Uterus (tissue), 2 donors: Measurements from ENCODE around the gene CDKAL1.

Experiments used
- CTCF ChIP-seq, 4 experiments: fragments of 200-600 bp in 2 of 4; fragments of 450-650 bp in 2 of 4; sonication (generic) in 2 of 4; IDR thresholded peaks; one replicate each; pipeline ENCODE4 v1.5.1; 2016 to 2019; ENCODE audit warnings: antibody characterized with exemption in 4 of 4, mild to moderate bottlenecking in 2 of 4, moderate library complexity in 1 of 4
- POLR2A ChIP-seq, 2 donors: fragments of 450-650 bp; IDR thresholded peaks; one replicate each; pipeline ENCODE4 v1.6.1; 2016; ENCODE audit warnings: antibody characterized with exemption in 2 of 2, mild to moderate bottlenecking in 1 of 2, moderate library complexity in 1 of 2

- TF ChIP-seq CTCF (IDR thresholded peaks at IDR 0.05) (no peak), POLR2A (IDR thresholded peaks at IDR 0.05) (no peak)
Measured at GRCh38 chr6:21157186-21157929, 623.1 kb downstream of the CDKAL1 start.
